K562 (cell line): ENCODE results near the gene ZFPM1. TPM values are rescaled to one million over a fixed set of nuclear protein-coding genes. Genes with fewer than 3 reads are reported as not detected.

ENCODE experiments used
- CBX8 ChIP-seq: fragments of 200-600 bp; sonication (generic); IDR thresholded peaks from 2 replicates; pipeline ENCODE4 v1.6.1; 2012; ENCODE audit warnings: borderline replicate concordance, mixed run types, low read depth, mild to moderate bottlenecking, moderate library complexity, mixed read lengths, low read length, control low read depth, inconsistent platforms; ENCODE audit not compliant: poor library complexity, severe bottlenecking; ENCODE audit errors: extremely low read depth
- ELF2 ChIP-seq: fragments of 250-450 bp; sonication (Bioruptor Pico); IDR thresholded peaks from 2 replicates; pipeline ENCODE4 v1.5.0; 2021; ENCODE audit warnings: mild to moderate bottlenecking
- FOXP1 ChIP-seq: sonication (generic); formaldehyde crosslinking; IDR thresholded peaks from 2 replicates; pipeline ENCODE4 v1.8.0; 2022; ENCODE audit warnings: mild to moderate bottlenecking, missing genetic modification reagents
- GATAD2B ChIP-seq: fragments of 450-650 bp; IDR thresholded peaks from 2 replicates; pipeline ENCODE4 v1.6.1; 2017; ENCODE audit warnings: mild to moderate bottlenecking, borderline replicate concordance
- HMBOX1 ChIP-seq: sonication (generic); IDR thresholded peaks from 2 replicates; pipeline ENCODE4 v1.6.1; 2016
- HMGXB4 ChIP-seq: sonication (generic); formaldehyde crosslinking; IDR thresholded peaks from 2 replicates; pipeline ENCODE4 v1.8.1; 2023; ENCODE audit warnings: mild to moderate bottlenecking, missing genetic modification reagents
- MLX ChIP-seq, 2 experiments: fragments of 450-650 bp in 1 of 2; sonication (generic) in 1 of 2; formaldehyde crosslinking; conservative IDR thresholded peaks; 2 replicates each; pipeline versions ENCODE4 v1.4.0 to v1.8.1; 2020 to 2022; ENCODE audit warnings: mild to moderate bottlenecking in 1 of 2, missing genetic modification reagents in 1 of 2
- NONO ChIP-seq, 2 experiments: fragments of 200-400 bp in 1 of 2; fragments of 450-650 bp in 1 of 2; formaldehyde crosslinking in 1 of 2; IDR thresholded peaks; 2 replicates each; pipeline ENCODE4 v1.6.1; 2017; ENCODE audit warnings: low read depth in 2 of 2, mild to moderate bottlenecking in 2 of 2, moderate library complexity in 2 of 2, low read length in 1 of 2
- NR1H2 ChIP-seq: sonication (generic); formaldehyde crosslinking; IDR thresholded peaks from 2 replicates; pipeline ENCODE4 v1.4.0; 2020; ENCODE audit warnings: mild to moderate bottlenecking, missing genetic modification reagents
- NRF1 ChIP-seq, 2 experiments: fragments of 450-650 bp; IDR thresholded peaks in 1 of 2; conservative IDR thresholded peaks in 1 of 2; 2 replicates each; pipeline ENCODE4 v1.6.1; 2014; ENCODE audit warnings: mild to moderate bottlenecking in 2 of 2
- RBM14 ChIP-seq: fragments of 200-400 bp; formaldehyde crosslinking; IDR thresholded peaks from 2 replicates; pipeline ENCODE4 v1.6.1; 2018; ENCODE audit warnings: low read depth, mild to moderate bottlenecking, low read length, moderate library complexity, borderline replicate concordance; ENCODE audit not compliant: insufficient read depth
- RUNX1 ChIP-seq: sonication (generic); IDR thresholded peaks from 2 replicates; pipeline ENCODE4 v1.6.1; 2016; ENCODE audit warnings: antibody characterized with exemption, low read depth
- SAFB2 ChIP-seq: fragments of 200-400 bp; formaldehyde crosslinking; IDR thresholded peaks from 2 replicates; pipeline ENCODE4 v1.6.1; 2018; ENCODE audit warnings: borderline replicate concordance, low read length, low read depth, moderate library complexity; ENCODE audit not compliant: severe bottlenecking
- SMARCA5 ChIP-seq: fragments of 450-650 bp; IDR thresholded peaks from 2 replicates; pipeline ENCODE4 v1.6.1; 2016
- ZBTB2 ChIP-seq: fragments of 450-650 bp; IDR thresholded peaks from 2 replicates; pipeline ENCODE4 v1.6.1; 2016; ENCODE audit warnings: antibody characterized with exemption
- ZFPM2 ChIP-seq: fragments of 250-450 bp; sonication (Bioruptor Pico); IDR thresholded peaks from 2 replicates; pipeline ENCODE4 v1.5.1; 2022; ENCODE audit warnings: mild to moderate bottlenecking
- ZNF239 ChIP-seq: fragments of 250-450 bp; sonication (Bioruptor Pico); IDR thresholded peaks from 2 replicates; pipeline ENCODE4 v1.4.0; 2020; ENCODE audit warnings: mild to moderate bottlenecking
- ZNF274 ChIP-seq: IDR thresholded peaks from 2 replicates; pipeline ENCODE4 v1.6.1; 2011; ENCODE audit warnings: low read depth, mild to moderate bottlenecking, low read length, moderate library complexity, borderline replicate concordance
- ZNF398 ChIP-seq: fragments of 250-450 bp; sonication (Bioruptor Pico); IDR thresholded peaks from 2 replicates; pipeline ENCODE4 v1.8.0; 2021; ENCODE audit warnings: moderate library complexity, mild to moderate bottlenecking, inconsistent platforms
- ZNF57 ChIP-seq: fragments of 450-650 bp; formaldehyde crosslinking; IDR thresholded peaks from 2 replicates; pipeline ENCODE4 v1.4.0; 2020; ENCODE audit warnings: mild to moderate bottlenecking, moderate library complexity
- polyA plus RNA-seq, 8 experiments: library from polyadenylated mRNA; depleted of rRNA in 4 of 8; stranded (reverse) in 5 of 8; unstranded in 3 of 8; fragments of >200 nt; fragmentation: Nextera tagmentation in 2 of 8; fragmentation: Illumina TruSeq in 1 of 8; extraction: Ambion mirVana in 2 of 8; extraction: Trizol in 1 of 8; gene quantifications; 2 replicates each; pipeline versions ENCODE4 v1.2.1 to v1.2.3, GENCODE V29; 2011 to 2014; ENCODE audit warnings: inconsistent platforms in 1 of 8, missing spikeins in 1 of 8
- total RNA-seq, 7 experiments: library from RNA; depleted of rRNA in 6 of 7; stranded (reverse); fragments of >200 nt in 6 of 7; fragmentation: Illumina TruSeq in 2 of 7; extraction: Trizol in 2 of 7; gene quantifications; 2 replicates each; pipeline versions ENCODE4 v1.2.1 to v1.2.3, GENCODE V29; 2011 to 2021; ENCODE audit warnings: low replicate concordance in 1 of 7

The ZFPM1 gene
- total and polyA plus RNA-seq, 9 of the 15 experiments (the other 6 are each of a cell fraction or from before 2014, with no cell fraction given), result 0.03 to 35.9 (median 1.4) TPM

- TF ChIP-seq CBX8 (no peak), NRF1 (conservative IDR thresholded peaks at IDR 0.05 in 1 of 2, IDR thresholded peaks at IDR 0.05 in 1 of 2) (peak; percentile 97), GATAD2B (peak; percentile 47; the same call in 1 of the 2 replicates), ZNF274 (no peak), ELF2 (CRISPR knock-in tag) (peak; percentile 86), ZBTB2 (peak; percentile 49; the same call in 1 of the 2 replicates), ZNF398 (no peak), ZNF57 (CRISPR knock-in tag) (no peak), NR1H2 (no peak), SAFB2 (no peak), SMARCA5 (no peak), HMBOX1 (no peak), NONO (IDR thresholded peaks at IDR 0.05; ENCODE audit: low read depth in 2 of 2, low read length in 1 of 2) (no peak; a peak in 1 of 4 replicates), ZFPM2 (CRISPR knock-in tag) (no peak), FOXP1 (CRISPR knock-in tag) (peak; percentile 82; the same call in 1 of the 2 replicates), HMGXB4 (CRISPR knock-in tag) (no peak), RBM14 (no peak), RUNX1 (no peak), ZNF239 (CRISPR knock-in tag) (no peak), MLX (CRISPR knock-in tag; conservative IDR thresholded peaks at IDR 0.05) (no peak)
Observed at GRCh38 chr16:88569985-88570690, 117.1 kb downstream of the ZFPM1 start, which contains the start of gene ZC3H18 (continued).
